H9 (cell line): Measurements from ENCODE around the gene TENM4. TPM values are rescaled to one million over a fixed set of nuclear protein-coding genes. Genes with fewer than 3 reads are reported as not detected.

Source experiments
- DNase-seq: peaks from one replicate; pipeline ENCODE4 v3.0.0-alpha.2; 2017
- H2AFZ ChIP-seq: one replicate; pipeline ENCODE4 v1.6.1; 2013; ENCODE audit warnings: mild to moderate bottlenecking, low read length, control low read depth, moderate library complexity
- H2AK5ac ChIP-seq: 2 replicates; pipeline ENCODE4 v1.6.1; 2013; ENCODE audit warnings: low read length, control low read depth, mixed read lengths; ENCODE audit not compliant: insufficient read length
- H2BK120ac ChIP-seq: one replicate; pipeline ENCODE4 v1.6.1; 2013; ENCODE audit warnings: low read depth, mild to moderate bottlenecking, low read length, control low read depth, inconsistent platforms; ENCODE audit not compliant: poor library complexity, severe bottlenecking
- H2BK12ac ChIP-seq: 2 replicates; pipeline ENCODE4 v1.6.1; 2013; ENCODE audit warnings: low read length, control low read depth, mixed read lengths, low read depth; ENCODE audit not compliant: insufficient read length
- H2BK15ac ChIP-seq: 2 replicates; pipeline ENCODE4 v1.6.1; 2013; ENCODE audit warnings: low read depth, low read length, control low read depth
- H2BK20ac ChIP-seq: one replicate; pipeline ENCODE4 v1.6.1; 2013; ENCODE audit warnings: low read depth, mild to moderate bottlenecking, low read length, control low read depth, inconsistent platforms; ENCODE audit not compliant: poor library complexity, severe bottlenecking
- H2BK5ac ChIP-seq: 2 replicates; pipeline ENCODE4 v1.6.1; 2013; ENCODE audit warnings: low read length, control low read depth, mixed read lengths; ENCODE audit not compliant: insufficient read length
- H3K14ac ChIP-seq: 2 replicates; pipeline ENCODE4 v1.6.1; 2013; ENCODE audit warnings: low read length, control low read depth; ENCODE audit not compliant: insufficient read depth
- H3K18ac ChIP-seq: 2 replicates; pipeline ENCODE4 v1.6.1; 2013; ENCODE audit warnings: low read depth, mild to moderate bottlenecking, mixed read lengths, low read length, control low read depth; ENCODE audit not compliant: insufficient read length
- H3K23ac ChIP-seq: 2 replicates; pipeline ENCODE4 v1.6.1; 2013; ENCODE audit warnings: low read length, control low read depth, mixed read lengths, low read depth; ENCODE audit not compliant: insufficient read length
- H3K23me2 ChIP-seq: 2 replicates; pipeline ENCODE4 v1.6.1; 2013; ENCODE audit warnings: low read depth, mild to moderate bottlenecking, mixed read lengths, low read length, control low read depth; ENCODE audit not compliant: insufficient read length, poor library complexity, severe bottlenecking
- H3K27ac ChIP-seq: 2 replicates; pipeline ENCODE4 v1.5.1; 2013; ENCODE audit warnings: low read length, control low read depth, mixed read lengths, low read depth; ENCODE audit not compliant: insufficient read length
- H3K27me3 ChIP-seq: 2 replicates; pipeline ENCODE4 v1.6.1; 2013; ENCODE audit warnings: low read length, control low read depth, inconsistent platforms; ENCODE audit not compliant: insufficient read depth
- H3K4ac ChIP-seq: 2 replicates; pipeline ENCODE4 v1.6.1; 2013; ENCODE audit warnings: low read depth, mild to moderate bottlenecking, control low read depth, inconsistent platforms, low read length, moderate library complexity
- H3K4me1 ChIP-seq: 2 replicates; pipeline ENCODE4 v1.6.1; 2013; ENCODE audit warnings: low read length, control low read depth, inconsistent platforms; ENCODE audit not compliant: insufficient read depth
- H3K4me2 ChIP-seq: 2 replicates; pipeline ENCODE4 v1.6.1; 2013; ENCODE audit warnings: low read length, control low read depth, mixed read lengths; ENCODE audit not compliant: insufficient read length, insufficient read depth
- H3K56ac ChIP-seq: 2 replicates; pipeline ENCODE4 v1.6.1; 2013; ENCODE audit warnings: low read depth, mild to moderate bottlenecking, mixed read lengths, low read length, control low read depth; ENCODE audit not compliant: insufficient read length
- H3K79me1 ChIP-seq: 2 replicates; pipeline ENCODE4 v1.6.1; 2013; ENCODE audit warnings: low read depth, mild to moderate bottlenecking, moderate library complexity, low read length, control low read depth, inconsistent platforms; ENCODE audit not compliant: insufficient read depth, poor library complexity, severe bottlenecking
- H3K79me2 ChIP-seq: 2 replicates; pipeline ENCODE4 v1.6.1; 2013; ENCODE audit warnings: low read length, control low read depth, inconsistent platforms; ENCODE audit not compliant: insufficient read depth
- H3K9ac ChIP-seq: 2 replicates; pipeline ENCODE4 v1.6.1; 2013; ENCODE audit warnings: low read length, control low read depth, mixed read lengths; ENCODE audit not compliant: insufficient read length; ENCODE audit errors: extremely low read depth
- H3K9me3 ChIP-seq: one replicate; pipeline ENCODE4 v1.6.1; 2013; ENCODE audit warnings: low read depth, low read length, inconsistent platforms; ENCODE audit not compliant: control insufficient read depth
- H3T11ph ChIP-seq: one replicate; pipeline ENCODE4 v1.6.1; 2013; ENCODE audit warnings: mild to moderate bottlenecking, low read length, control low read depth, inconsistent platforms
- H4K20me1 ChIP-seq: one replicate; pipeline ENCODE4 v1.6.1; 2013; ENCODE audit not compliant: control insufficient read depth, insufficient read length, insufficient read depth
- H4K5ac ChIP-seq: 2 replicates; pipeline ENCODE4 v1.6.1; 2013; ENCODE audit warnings: low read depth, mild to moderate bottlenecking, mixed read lengths, low read length, control low read depth; ENCODE audit not compliant: insufficient read length
- H4K8ac ChIP-seq: replicated peaks from 2 replicates; pipeline ENCODE4 v1.6.1; 2013; ENCODE audit warnings: low read length, control low read depth, mixed read lengths, low read depth; ENCODE audit not compliant: insufficient read length
- H4K91ac ChIP-seq: 2 replicates; pipeline ENCODE4 v1.6.1; 2013; ENCODE audit warnings: low read depth, mild to moderate bottlenecking, moderate library complexity, mixed read lengths, low read length, control low read depth; ENCODE audit not compliant: insufficient read length
- H3K27ac Mint-ChIP-seq, 3 experiments: 2 replicates in 2 of 3; 3 replicates in 1 of 3; pipeline ENCODE4 v1.8.0; 2020 to 2021; ENCODE audit warnings: mixed read lengths in 3 of 3, mild to moderate bottlenecking in 1 of 3, moderate library complexity in 1 of 3
- H3K27me3 Mint-ChIP-seq: 2 replicates; pipeline ENCODE4 v1.8.0; 2021; ENCODE audit warnings: low read depth, mild to moderate bottlenecking, moderate library complexity, mixed read lengths
- H3K36me3 Mint-ChIP-seq, 3 experiments: 2 replicates in 2 of 3; 3 replicates in 1 of 3; pipeline ENCODE4 v1.8.0; 2020 to 2021; ENCODE audit warnings: low read depth in 3 of 3, mixed read lengths in 3 of 3; ENCODE audit not compliant: insufficient read depth in 1 of 3
- H3K4me1 Mint-ChIP-seq, 2 experiments: 2 replicates each; pipeline ENCODE4 v1.8.0; 2020; ENCODE audit warnings: mixed read lengths in 2 of 2
- H3K4me3 Mint-ChIP-seq, 2 experiments: 2 replicates in 1 of 2; 3 replicates in 1 of 2; pipeline ENCODE4 v1.8.0; 2020 to 2021; ENCODE audit warnings: mild to moderate bottlenecking in 2 of 2, mixed read lengths in 2 of 2, moderate library complexity in 1 of 2
- H3K9me3 Mint-ChIP-seq, 2 experiments: 2 replicates in 1 of 2; 3 replicates in 1 of 2; pipeline ENCODE4 v1.8.0; 2020; ENCODE audit warnings: mild to moderate bottlenecking in 2 of 2, mixed read lengths in 2 of 2, moderate library complexity in 1 of 2
- WGBS: extraction: QIAGEN DNeasy Blood & Tissue Kit; methylation state at CpG from one replicate; pipeline ENCODE4 v1.1.7; 2013; ENCODE audit warnings: missing lambda C conversion rate, low lambda C conversion rate, mixed read lengths; ENCODE audit not compliant: insufficient read length; ENCODE audit errors: extremely low coverage; 5-methylcytosine and 5-hydroxymethylcytosine counted together
- total RNA-seq: library from RNA; stranded (reverse); gene quantifications from 2 replicates; pipeline ENCODE4 v1.2.1, GENCODE V29; 2021
- TF ChIP-seq, protein P1 (sequence below): fragments of 200-600 bp; sonication (generic); conservative IDR thresholded peaks from 3 replicates; pipeline ENCODE4 v1.8.0; 2021; ENCODE audit warnings: antibody characterized with exemption, mild to moderate bottlenecking

TENM4 gene
- total RNA-seq, 1 experiment from 2014 or later = 4.6 TPM

GRCh38 chr11:79054636-79055035 is 386.2 kb downstream of the TENM4 start:
- no peak for DNase-seq
- no peak overlapping the region for H4K91ac ChIP-seq
- H3K27ac ChIP-seq = no peak overlapping the region
- Mint-ChIP-seq H3K27me3 (peaks cover 2% of the 10 kb centered on the region; the same call in 1 of the 2 replicates), H3K36me3 (no peaks in the 10 kb centered on the region), H3K9me3 (no peaks in the 10 kb centered on the region), H3K27ac (no peak overlapping the region), H3K4me1 (peaks cover 10 to 13% of the 10 kb centered on the region in 2 experiments), H3K4me3 (no peak overlapping the region)
- H4K8ac ChIP-seq = no peak overlapping the region
- H2BK15ac ChIP-seq = no peak overlapping the region
- no peaks in the 10 kb centered on the region for H3K9me3 ChIP-seq
- WGBS = no CpG with 5 or more reads among the region's 3 CpGs
- no peaks in the 10 kb centered on the region for H4K20me1 ChIP-seq
- no peak overlapping the region for H2AK5ac ChIP-seq
- no peak overlapping the region for H2AFZ ChIP-seq
- TF ChIP-seq, protein P1, sequence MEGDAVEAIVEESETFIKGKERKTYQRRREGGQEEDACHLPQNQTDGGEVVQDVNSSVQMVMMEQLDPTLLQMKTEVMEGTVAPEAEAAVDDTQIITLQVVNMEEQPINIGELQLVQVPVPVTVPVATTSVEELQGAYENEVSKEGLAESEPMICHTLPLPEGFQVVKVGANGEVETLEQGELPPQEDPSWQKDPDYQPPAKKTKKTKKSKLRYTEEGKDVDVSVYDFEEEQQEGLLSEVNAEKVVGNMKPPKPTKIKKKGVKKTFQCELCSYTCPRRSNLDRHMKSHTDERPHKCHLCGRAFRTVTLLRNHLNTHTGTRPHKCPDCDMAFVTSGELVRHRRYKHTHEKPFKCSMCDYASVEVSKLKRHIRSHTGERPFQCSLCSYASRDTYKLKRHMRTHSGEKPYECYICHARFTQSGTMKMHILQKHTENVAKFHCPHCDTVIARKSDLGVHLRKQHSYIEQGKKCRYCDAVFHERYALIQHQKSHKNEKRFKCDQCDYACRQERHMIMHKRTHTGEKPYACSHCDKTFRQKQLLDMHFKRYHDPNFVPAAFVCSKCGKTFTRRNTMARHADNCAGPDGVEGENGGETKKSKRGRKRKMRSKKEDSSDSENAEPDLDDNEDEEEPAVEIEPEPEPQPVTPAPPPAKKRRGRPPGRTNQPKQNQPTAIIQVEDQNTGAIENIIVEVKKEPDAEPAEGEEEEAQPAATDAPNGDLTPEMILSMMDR = no peak
- H3K79me1 ChIP-seq = no peaks in the 10 kb centered on the region
- H3K4me2 ChIP-seq = no peak overlapping the region
- no peak overlapping the region for H3K4ac ChIP-seq
- H3K4me1 ChIP-seq = no peaks in the 10 kb centered on the region
- no peak overlapping the region for H2BK5ac ChIP-seq
- no peak overlapping the region for H3K56ac ChIP-seq
- no peak overlapping the region for H3K14ac ChIP-seq
- H3K27me3 ChIP-seq = no peaks in the 10 kb centered on the region
- no peak overlapping the region for H2BK120ac ChIP-seq
- H4K5ac ChIP-seq = no peak overlapping the region
- no peak overlapping the region for H3K18ac ChIP-seq
- no peak overlapping the region for H3K23ac ChIP-seq
- no peak overlapping the region for H2BK20ac ChIP-seq
- no peak overlapping the region for H2BK12ac ChIP-seq
- no peak overlapping the region for H3T11ph ChIP-seq
- H3K23me2 ChIP-seq = no peaks in the 10 kb centered on the region
- H3K79me2 ChIP-seq = no peaks in the 10 kb centered on the region
- H3K9ac ChIP-seq = no peak overlapping the region
